HFFc6 (cell line): Measurements from ENCODE around the gene CHID1. TPM values are rescaled to one million over a fixed set of nuclear protein-coding genes. Genes with fewer than 3 reads are reported as not detected.

Experiments used
- DNase-seq: peaks from one replicate; pipeline ENCODE4 v3.0.0-alpha.2; 2018
- H3K27ac Mint-ChIP-seq: 2 replicates; pipeline ENCODE4 v1.8.0; 2020; ENCODE audit warnings: mild to moderate bottlenecking, mixed read lengths
- H3K27me3 Mint-ChIP-seq: 2 replicates; pipeline ENCODE4 v1.8.0; 2021; ENCODE audit warnings: mild to moderate bottlenecking, moderate library complexity, mixed read lengths; ENCODE audit not compliant: insufficient read depth
- H3K36me3 Mint-ChIP-seq: 2 replicates; pipeline ENCODE4 v1.8.0; 2021; ENCODE audit warnings: low read depth, mixed read lengths
- H3K4me1 Mint-ChIP-seq: 2 replicates; pipeline ENCODE4 v1.8.0; 2020; ENCODE audit warnings: low read depth, mixed read lengths
- H3K4me3 Mint-ChIP-seq: 2 replicates; pipeline ENCODE4 v1.8.0; 2020; ENCODE audit warnings: mild to moderate bottlenecking, moderate library complexity, mixed read lengths
- H3K9me3 Mint-ChIP-seq: 2 replicates; pipeline ENCODE4 v1.8.0; 2020; ENCODE audit warnings: mild to moderate bottlenecking, mixed read lengths
- total RNA-seq, 6 experiments: library from RNA; stranded (reverse); fragmentation: NEBNext Ultra II Directional; extraction: Animal tissue kit (Norgen Biotek cat#: 25700); gene quantifications; 2 replicates in 1 of 6; 3 replicates in 5 of 6; pipeline ENCODE4 v1.2.3, GENCODE V29; 2021
- TF ChIP-seq, protein P1 (sequence below): fragments of 200-600 bp; sonication (generic); IDR thresholded peaks from 2 replicates; pipeline ENCODE4 v1.5.0; 2021; ENCODE audit warnings: antibody characterized with exemption, mild to moderate bottlenecking

The CHID1 gene
- total RNA-seq, 6 experiments from 2014 or later: 116 to 145 (median 133) TPM

- Mint-ChIP-seq H3K4me3 (no peak overlapping the region), H3K4me1 (peaks cover 39% of the 10 kb centered on the region), H3K27me3 (no peaks in the 10 kb centered on the region), H3K9me3 (no peaks in the 10 kb centered on the region), H3K27ac (peak overlapping the region; percentile 51), H3K36me3 (0 out of 2 replicates have a peak, but pooled peaks cover under 1% of the 10 kb centered on the region)
- no peak for DNase-seq
- TF ChIP-seq, protein P1, sequence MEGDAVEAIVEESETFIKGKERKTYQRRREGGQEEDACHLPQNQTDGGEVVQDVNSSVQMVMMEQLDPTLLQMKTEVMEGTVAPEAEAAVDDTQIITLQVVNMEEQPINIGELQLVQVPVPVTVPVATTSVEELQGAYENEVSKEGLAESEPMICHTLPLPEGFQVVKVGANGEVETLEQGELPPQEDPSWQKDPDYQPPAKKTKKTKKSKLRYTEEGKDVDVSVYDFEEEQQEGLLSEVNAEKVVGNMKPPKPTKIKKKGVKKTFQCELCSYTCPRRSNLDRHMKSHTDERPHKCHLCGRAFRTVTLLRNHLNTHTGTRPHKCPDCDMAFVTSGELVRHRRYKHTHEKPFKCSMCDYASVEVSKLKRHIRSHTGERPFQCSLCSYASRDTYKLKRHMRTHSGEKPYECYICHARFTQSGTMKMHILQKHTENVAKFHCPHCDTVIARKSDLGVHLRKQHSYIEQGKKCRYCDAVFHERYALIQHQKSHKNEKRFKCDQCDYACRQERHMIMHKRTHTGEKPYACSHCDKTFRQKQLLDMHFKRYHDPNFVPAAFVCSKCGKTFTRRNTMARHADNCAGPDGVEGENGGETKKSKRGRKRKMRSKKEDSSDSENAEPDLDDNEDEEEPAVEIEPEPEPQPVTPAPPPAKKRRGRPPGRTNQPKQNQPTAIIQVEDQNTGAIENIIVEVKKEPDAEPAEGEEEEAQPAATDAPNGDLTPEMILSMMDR: no peak
Observed at GRCh38 chr11:932435-932834, 21.8 kb upstream of the CHID1 start.

GRCh38 chr11:931385-931784, 20.8 kb upstream of the CHID1 start:
- H3K9me3 Mint-ChIP-seq: no peaks in the 10 kb centered on the region
- TF ChIP-seq, protein P1: no peak
- H3K27ac Mint-ChIP-seq: peak overlapping the region; percentile 46
- no peak for DNase-seq
- no peaks in the 10 kb centered on the region for H3K27me3 Mint-ChIP-seq
- no peak overlapping the region for H3K4me3 Mint-ChIP-seq
- H3K36me3 Mint-ChIP-seq: peaks cover 11% of the 10 kb centered on the region; the same call in 1 of the 2 replicates
- peaks cover 48% of the 10 kb centered on the region for H3K4me1 Mint-ChIP-seq

- Mint-ChIP-seq H3K27ac (no peak overlapping the region), H3K36me3 (peaks cover 13% of the 10 kb centered on the region; the same call in 1 of the 2 replicates), H3K27me3 (no peaks in the 10 kb centered on the region), H3K4me3 (no peak overlapping the region), H3K4me1 (peaks cover 48% of the 10 kb centered on the region), H3K9me3 (no peaks in the 10 kb centered on the region)
- DNase-seq: no peak
- TF ChIP-seq, protein P1: no peak
Observed at GRCh38 chr11:929405-929804, 18.8 kb upstream of the CHID1 start.

- H3K4me1 Mint-ChIP-seq: peaks cover 48% of the 10 kb centered on the region
- peaks cover 13% of the 10 kb centered on the region; the same call in 1 of the 2 replicates for H3K36me3 Mint-ChIP-seq
- TF ChIP-seq, protein P1: no peak
- H3K9me3 Mint-ChIP-seq: no peaks in the 10 kb centered on the region
- no peak overlapping the region for H3K4me3 Mint-ChIP-seq
- H3K27ac Mint-ChIP-seq: no peak overlapping the region
- H3K27me3 Mint-ChIP-seq: no peaks in the 10 kb centered on the region
- DNase-seq: no peak
Observed at GRCh38 chr11:928786-929185, 18.2 kb upstream of the CHID1 start.

DNA sequence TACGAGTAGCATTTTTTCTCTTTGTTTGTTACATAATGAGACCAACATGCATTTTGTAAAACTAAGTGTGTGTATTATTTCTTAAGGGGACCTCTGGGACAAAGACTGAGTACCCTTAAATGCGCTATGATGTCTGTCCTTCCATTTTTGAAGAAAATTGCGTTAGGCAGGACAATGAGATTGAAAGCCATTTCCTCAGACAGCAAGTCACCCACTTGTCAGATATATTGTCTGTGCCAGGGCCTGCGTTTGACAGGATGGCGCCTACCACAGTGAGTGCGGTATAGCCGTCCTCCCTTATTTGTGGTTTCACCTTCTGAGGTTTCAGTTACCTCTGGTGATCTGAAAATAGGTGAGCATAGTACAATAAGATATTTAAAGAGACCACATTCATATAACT, 17.3 kb upstream of the CHID1 start:
- DNase-seq: no peak
- Mint-ChIP-seq H3K4me3 (no peak overlapping the region), H3K4me1 (peaks cover 39% of the 10 kb centered on the region), H3K27me3 (no peaks in the 10 kb centered on the region), H3K36me3 (peaks cover 13% of the 10 kb centered on the region; the same call in 1 of the 2 replicates), H3K9me3 (no peaks in the 10 kb centered on the region), H3K27ac (no peak overlapping the region)
- TF ChIP-seq, protein P1: no peak
